ENCODE results near the gene SRRM4.

- TF ChIP-seq CTCF (IDR thresholded peaks at IDR 0.05; ENCODE audit: low read depth, low read length) (no peak), POLR2A (IDR thresholded peaks at IDR 0.05; ENCODE audit: extremely low read depth, insufficient read length) (no peak), MYC (IDR thresholded peaks at IDR 0.05; ENCODE audit: low read depth, low read length) (no peak)
Measured at GRCh38 chr12:119180380-119181040, 199.2 kb downstream of the SRRM4 start.

All from NB4 (cell line).